Measurements from ENCODE around the gene SH3BGRL2.
"Not testable (repeated sequence)": the region's sequence is repeated elsewhere in the genome, so short reads cannot be mapped to it uniquely, and the experiment has no call there.

SH3BGRL2 gene

DNA sequence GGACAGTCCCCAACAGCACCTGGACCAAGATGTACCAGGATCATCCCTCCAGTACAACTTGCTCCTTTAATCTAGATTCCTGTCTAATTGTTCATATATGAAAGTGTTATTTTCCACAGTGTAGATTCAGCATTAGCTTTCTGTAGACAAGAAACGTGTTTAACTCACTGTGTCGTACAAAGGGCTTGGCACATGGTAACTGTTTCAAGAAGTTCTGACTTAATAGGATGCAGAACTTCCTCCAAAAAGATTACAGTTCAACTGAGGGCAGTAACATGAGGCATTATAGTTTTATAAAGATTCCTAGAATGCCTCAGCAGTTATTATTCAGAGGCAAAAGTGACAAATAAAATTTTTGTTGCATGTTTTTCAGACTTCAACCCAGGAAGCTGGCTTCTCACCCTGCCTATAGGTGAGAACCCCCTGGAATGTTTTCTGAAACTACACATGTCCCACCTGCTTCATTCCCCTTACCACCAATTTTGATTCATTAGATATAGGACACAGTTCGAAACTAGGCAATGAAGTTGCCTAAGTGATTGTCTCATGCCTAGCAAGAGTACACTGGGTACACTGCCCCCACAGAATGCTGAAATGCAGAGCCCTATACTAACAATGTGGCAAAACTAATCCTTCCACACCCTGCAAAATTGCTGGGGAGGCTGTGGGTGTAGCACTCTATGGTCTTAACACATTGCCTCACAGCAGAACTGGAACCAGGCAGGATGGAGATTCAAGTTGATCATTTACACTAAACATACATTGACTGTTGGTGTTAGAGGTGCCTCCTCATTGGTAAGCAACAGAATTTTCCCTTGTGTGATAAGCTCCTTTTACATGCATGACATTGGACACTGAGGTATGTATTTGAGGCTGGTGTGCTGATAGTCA lies 22.6 kb upstream of the SH3BGRL2 start:
- Mint-ChIP-seq H3K4me3 (no peak overlapping the region), H3K4me1 (ENCODE audit: low read depth) (no peaks in the 10 kb centered on the region), H3K9me3 (no peaks in the 10 kb centered on the region), H3K36me3 (ENCODE audit: low read depth) (no peaks in the 10 kb centered on the region), H3K27ac (no peak overlapping the region), H3K27me3 (ENCODE audit: low read depth) (no peaks in the 10 kb centered on the region)

DNA sequence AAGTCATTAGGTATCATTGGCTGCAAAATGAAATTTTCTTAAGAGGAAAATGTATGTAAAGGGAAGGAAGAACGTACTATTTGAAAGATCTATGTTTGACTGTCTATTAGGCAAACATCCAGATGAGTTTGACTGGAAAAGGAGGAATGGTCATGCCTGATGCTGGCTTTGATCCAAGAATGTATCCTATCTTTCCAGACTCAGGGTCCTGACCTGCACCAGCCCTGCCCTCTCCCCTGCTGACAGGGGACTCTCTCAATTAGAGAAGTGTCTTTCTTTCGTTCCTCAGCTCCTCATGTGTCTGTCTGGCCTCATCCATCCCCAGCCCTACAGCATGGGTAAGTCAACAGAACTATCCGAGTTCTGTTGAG lies 21.9 kb upstream of the SH3BGRL2 start:
- Mint-ChIP-seq H3K36me3 (ENCODE audit: low read depth) (no peaks in the 10 kb centered on the region), H3K4me3 (no peak overlapping the region), H3K27ac (no peak overlapping the region), H3K9me3 (no peaks in the 10 kb centered on the region), H3K27me3 (ENCODE audit: low read depth) (no peaks in the 10 kb centered on the region), H3K4me1 (ENCODE audit: low read depth) (no peaks in the 10 kb centered on the region)

DNA sequence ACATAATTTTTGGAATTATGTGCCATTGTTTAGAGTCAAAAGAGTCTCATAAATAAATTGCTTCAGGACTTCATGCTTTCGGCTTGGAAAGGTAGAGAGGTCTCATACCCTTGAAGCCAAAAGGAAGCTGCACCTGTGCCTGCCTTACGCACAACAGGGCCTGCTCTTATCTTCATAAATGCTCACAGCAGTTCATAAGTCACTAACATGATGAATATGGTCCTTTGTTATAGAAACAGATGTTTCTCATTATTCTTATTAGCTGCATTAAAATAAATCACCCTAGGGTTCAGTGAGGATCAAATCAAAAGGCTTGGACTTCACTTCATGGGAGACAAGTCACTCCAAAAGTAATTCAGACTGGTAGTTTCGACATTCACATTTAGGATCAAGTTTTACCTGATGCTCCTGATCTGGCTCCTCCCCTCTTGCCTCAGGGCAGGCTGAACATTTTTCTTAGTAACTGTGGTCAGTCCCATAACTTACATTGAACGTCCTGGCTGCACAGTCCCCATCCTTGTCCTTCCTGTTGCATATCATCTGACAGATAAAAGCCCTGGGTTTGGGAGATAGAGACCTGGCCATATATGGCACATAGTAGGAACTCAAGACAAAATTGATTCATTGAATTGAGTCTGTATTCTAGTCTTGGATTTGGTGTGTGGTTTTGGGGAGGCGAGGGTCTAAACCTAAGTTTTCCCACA lies 20.7 kb upstream of the SH3BGRL2 start:
- H3K36me3 Mint-ChIP-seq (ENCODE audit: low read depth): no peaks in the 10 kb centered on the region
- no peaks in the 10 kb centered on the region for H3K4me1 Mint-ChIP-seq (ENCODE audit: low read depth)
- H3K9me3 Mint-ChIP-seq: no peaks in the 10 kb centered on the region
- H3K4me3 Mint-ChIP-seq: no peak overlapping the region
- H3K27ac Mint-ChIP-seq: no peak overlapping the region
- H3K27me3 Mint-ChIP-seq (ENCODE audit: low read depth): no peaks in the 10 kb centered on the region

GRCh38 chr6:79612457-79612856 lies 18.7 kb upstream of the SH3BGRL2 start:
- no peaks in the 10 kb centered on the region for H3K36me3 Mint-ChIP-seq (ENCODE audit: low read depth)
- H3K9me3 Mint-ChIP-seq: no peaks in the 10 kb centered on the region
- no peak overlapping the region for H3K4me3 Mint-ChIP-seq
- no peaks in the 10 kb centered on the region for H3K27me3 Mint-ChIP-seq (ENCODE audit: low read depth)
- no peak overlapping the region for H3K27ac Mint-ChIP-seq
- H3K4me1 Mint-ChIP-seq (ENCODE audit: low read depth): no peaks in the 10 kb centered on the region

DNA sequence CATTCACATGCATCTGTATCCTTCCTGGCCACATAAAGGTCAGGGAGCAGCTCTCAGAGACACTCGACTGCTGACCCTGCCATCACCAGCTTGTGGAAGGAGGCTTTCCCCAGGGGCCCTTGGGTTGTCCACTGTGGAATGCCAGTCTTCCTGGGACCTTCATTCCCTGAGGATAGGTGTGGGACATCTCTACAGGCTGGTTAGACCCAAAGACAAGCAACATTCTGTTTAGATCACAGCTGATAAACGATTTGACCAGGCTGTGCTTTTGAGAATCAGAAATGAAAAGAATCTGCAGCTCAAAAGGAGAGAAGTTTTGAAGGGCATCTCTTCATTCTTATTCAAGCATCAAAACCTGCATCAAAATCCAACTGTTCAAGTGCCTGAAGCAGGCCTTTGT lies 18.2 kb upstream of the SH3BGRL2 start:
- no peaks in the 10 kb centered on the region for H3K9me3 Mint-ChIP-seq
- H3K27me3 Mint-ChIP-seq (ENCODE audit: low read depth): no peaks in the 10 kb centered on the region
- no peak overlapping the region for H3K27ac Mint-ChIP-seq
- H3K4me1 Mint-ChIP-seq (ENCODE audit: low read depth): no peaks in the 10 kb centered on the region
- H3K4me3 Mint-ChIP-seq: no peak overlapping the region
- H3K36me3 Mint-ChIP-seq (ENCODE audit: low read depth): no peaks in the 10 kb centered on the region

- H3K4me1 Mint-ChIP-seq (ENCODE audit: low read depth): no peaks in the 10 kb centered on the region
- no peaks in the 10 kb centered on the region for H3K9me3 Mint-ChIP-seq
- H3K27ac Mint-ChIP-seq: no peak overlapping the region
- H3K36me3 Mint-ChIP-seq (ENCODE audit: low read depth): no peaks in the 10 kb centered on the region
- no peak overlapping the region for H3K4me3 Mint-ChIP-seq
- H3K27me3 Mint-ChIP-seq (ENCODE audit: low read depth): no peaks in the 10 kb centered on the region
Measured at GRCh38 chr6:79613912-79614311, 17.2 kb upstream of the SH3BGRL2 start.

DNA sequence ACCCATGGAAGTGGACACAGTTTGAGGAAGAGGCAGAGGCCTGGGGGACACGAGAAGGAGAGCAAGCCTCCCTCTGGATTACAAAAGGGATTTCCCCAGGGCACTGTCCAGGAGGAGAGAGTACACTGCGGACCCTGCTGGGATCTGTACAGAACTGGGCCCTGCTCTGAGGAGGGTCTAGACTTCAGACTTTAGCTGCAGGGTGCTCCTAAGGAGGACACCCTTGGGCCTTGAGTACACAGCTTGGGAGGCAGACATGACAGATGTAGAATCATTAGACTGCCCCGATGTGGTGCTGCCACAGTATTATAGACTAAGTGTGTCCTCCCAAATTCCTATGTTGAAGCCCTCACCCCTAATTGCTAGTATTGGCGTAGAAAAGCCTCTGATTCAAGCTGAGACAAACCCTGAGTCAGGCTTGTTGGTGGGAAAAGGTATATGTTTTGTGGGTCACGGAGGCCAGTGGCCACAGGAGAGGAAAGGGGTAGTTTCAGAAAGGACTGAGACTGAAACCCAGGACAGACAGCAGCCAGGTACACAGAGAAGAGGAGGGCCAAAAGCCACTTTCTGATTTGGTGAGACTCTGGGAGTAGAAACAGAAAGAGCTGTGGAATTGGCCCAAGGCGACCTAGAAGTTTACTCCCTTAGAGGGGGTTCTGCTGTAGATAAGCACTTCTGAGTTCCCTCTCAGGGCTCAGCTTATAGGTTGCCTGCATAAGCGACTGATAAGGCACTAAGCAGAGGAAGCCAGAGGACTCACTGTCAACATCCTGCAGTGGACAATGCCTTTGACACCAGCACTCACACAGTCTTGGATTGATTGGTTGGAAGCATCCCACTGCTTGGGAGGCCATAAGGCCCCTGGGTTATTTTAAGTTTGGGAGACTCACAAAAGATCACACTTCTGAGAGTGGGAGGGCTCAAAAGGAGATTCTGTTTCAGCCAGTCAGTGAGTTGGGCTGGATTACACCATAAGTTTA lies 16.5 kb upstream of the SH3BGRL2 start:
- Mint-ChIP-seq H3K36me3 (ENCODE audit: low read depth) (no peaks in the 10 kb centered on the region), H3K9me3 (no peaks in the 10 kb centered on the region), H3K27me3 (ENCODE audit: low read depth) (peaks cover 4% of the 10 kb centered on the region), H3K4me3 (no peak overlapping the region), H3K4me1 (ENCODE audit: low read depth) (no peaks in the 10 kb centered on the region), H3K27ac (no peak overlapping the region)

- Mint-ChIP-seq H3K4me1 (ENCODE audit: low read depth) (no peaks in the 10 kb centered on the region), H3K36me3 (ENCODE audit: low read depth) (no peaks in the 10 kb centered on the region), H3K9me3 (no peaks in the 10 kb centered on the region), H3K27me3 (ENCODE audit: low read depth) (peaks cover 22% of the 10 kb centered on the region), H3K4me3 (no peak overlapping the region), H3K27ac (no peak overlapping the region)
Measured at GRCh38 chr6:79617518-79617941, 13.6 kb upstream of the SH3BGRL2 start.

DNA sequence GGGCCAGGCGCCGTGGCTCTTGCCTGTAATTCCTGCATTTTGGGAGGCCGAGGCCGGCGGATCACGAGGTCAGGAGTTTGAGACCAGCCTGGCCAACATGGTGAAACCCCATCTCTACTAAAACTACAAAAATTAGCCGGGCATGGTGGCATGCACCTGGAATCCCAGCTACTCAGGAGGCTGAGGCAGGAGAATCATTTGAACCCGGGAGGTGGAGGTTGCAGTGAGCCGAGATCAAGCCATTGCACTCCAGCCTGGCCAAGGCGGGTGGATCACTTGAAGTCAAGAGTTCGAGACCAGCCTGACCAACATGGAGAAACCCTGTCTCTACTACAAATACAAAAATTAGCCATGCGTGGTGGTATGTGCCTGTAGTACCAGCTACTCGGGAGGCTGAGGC lies 12.7 kb upstream of the SH3BGRL2 start:
- not testable (repeated sequence) for H3K9me3 Mint-ChIP-seq; H3K4me1 Mint-ChIP-seq (ENCODE audit: low read depth); H3K27ac Mint-ChIP-seq; H3K36me3 Mint-ChIP-seq (ENCODE audit: low read depth); H3K4me3 Mint-ChIP-seq
- peaks cover 22% of the 10 kb centered on the region for H3K27me3 Mint-ChIP-seq (ENCODE audit: low read depth)

DNA sequence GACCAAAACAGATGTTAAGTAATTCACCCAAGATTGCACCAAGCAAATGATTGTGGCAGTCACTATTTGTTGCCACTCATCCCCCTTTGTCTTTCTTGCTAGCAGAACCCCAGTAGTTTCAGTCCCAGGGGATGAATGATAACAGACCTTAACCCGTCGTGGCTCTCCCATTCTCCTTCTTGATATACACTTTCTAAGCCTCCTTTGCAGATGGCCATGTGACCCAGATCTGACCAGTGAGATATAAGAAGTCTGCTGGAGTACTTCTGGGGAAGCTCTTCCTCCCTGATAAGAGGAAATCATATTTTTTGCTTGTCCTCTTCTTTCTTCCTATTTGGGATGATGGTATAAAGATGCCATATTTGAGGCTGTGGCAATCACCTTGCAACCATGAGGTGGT lies 9.6 kb upstream of the SH3BGRL2 start:
- no peak overlapping the region for H3K4me3 Mint-ChIP-seq
- peaks cover 26% of the 10 kb centered on the region for H3K27me3 Mint-ChIP-seq (ENCODE audit: low read depth)
- H3K36me3 Mint-ChIP-seq (ENCODE audit: low read depth): no peaks in the 10 kb centered on the region
- H3K9me3 Mint-ChIP-seq: no peaks in the 10 kb centered on the region
- H3K27ac Mint-ChIP-seq: no peak overlapping the region
- H3K4me1 Mint-ChIP-seq (ENCODE audit: low read depth): no peaks in the 10 kb centered on the region

GRCh38 chr6:79622364-79622763 lies 8.8 kb upstream of the SH3BGRL2 start:
- H3K4me1 Mint-ChIP-seq (ENCODE audit: low read depth): no peaks in the 10 kb centered on the region
- no peaks in the 10 kb centered on the region for H3K9me3 Mint-ChIP-seq
- H3K27ac Mint-ChIP-seq: no peak overlapping the region
- no peaks in the 10 kb centered on the region for H3K36me3 Mint-ChIP-seq (ENCODE audit: low read depth)
- H3K4me3 Mint-ChIP-seq: no peak overlapping the region
- peaks cover 26% of the 10 kb centered on the region for H3K27me3 Mint-ChIP-seq (ENCODE audit: low read depth)

- Mint-ChIP-seq H3K27ac (no peak overlapping the region), H3K36me3 (ENCODE audit: low read depth) (no peaks in the 10 kb centered on the region), H3K4me3 (no peak overlapping the region)
Measured at GRCh38 chr6:79623106-79623505, 8.0 kb upstream of the SH3BGRL2 start.

GRCh38 chr6:79625746-79626145 lies 5.4 kb upstream of the SH3BGRL2 start:
- H3K4me3 Mint-ChIP-seq: no peak overlapping the region
- peaks cover 34% of the 10 kb centered on the region for H3K27me3 Mint-ChIP-seq (ENCODE audit: low read depth)
- no peaks in the 10 kb centered on the region for H3K9me3 Mint-ChIP-seq
- H3K4me1 Mint-ChIP-seq (ENCODE audit: low read depth): peaks cover 2% of the 10 kb centered on the region
- no peaks in the 10 kb centered on the region for H3K36me3 Mint-ChIP-seq (ENCODE audit: low read depth)
- H3K27ac Mint-ChIP-seq: no peak overlapping the region

More at GRCh38 chr6:79623106-79623505, 8.0 kb upstream of the SH3BGRL2 start:
- H3K4me1 Mint-ChIP-seq (ENCODE audit: low read depth): no peaks in the 10 kb centered on the region
- H3K27me3 Mint-ChIP-seq (ENCODE audit: low read depth): peaks cover 26% of the 10 kb centered on the region
- no peaks in the 10 kb centered on the region for H3K9me3 Mint-ChIP-seq

DNA sequence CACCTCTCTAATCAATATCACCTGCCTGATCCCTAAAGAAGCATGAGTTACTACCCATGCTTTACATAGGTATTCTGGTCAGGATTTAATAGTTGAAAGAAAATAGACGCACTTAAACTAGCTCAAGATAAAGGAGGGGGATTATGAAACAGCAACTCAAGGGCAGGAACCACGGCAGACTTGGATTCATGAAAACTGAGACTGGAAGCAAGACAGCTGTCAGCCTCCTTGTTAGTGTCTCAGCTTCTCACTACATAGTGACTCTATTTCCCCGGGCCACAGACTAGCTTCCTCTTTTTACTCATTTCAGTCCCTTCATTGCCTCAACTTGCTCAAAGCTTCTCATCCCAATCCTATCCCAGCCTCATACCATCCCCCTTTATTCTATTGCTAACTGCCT lies 4.3 kb upstream of the SH3BGRL2 start:
- H3K9me3 Mint-ChIP-seq: no peaks in the 10 kb centered on the region
- peaks cover 40% of the 10 kb centered on the region for H3K27me3 Mint-ChIP-seq (ENCODE audit: low read depth)
- no peaks in the 10 kb centered on the region for H3K36me3 Mint-ChIP-seq (ENCODE audit: low read depth)
- peaks cover 6% of the 10 kb centered on the region for H3K4me1 Mint-ChIP-seq (ENCODE audit: low read depth)
- no peak overlapping the region for H3K4me3 Mint-ChIP-seq
- no peak overlapping the region for H3K27ac Mint-ChIP-seq

Measured in T-helper 1 cell treated with Interleukin-12 subunit alpha and Interleukin-12 subunit beta and Interleukin-4 antibody, amounts not matched to agents 30 μg/mL and 1 μg/mL, for 36 hours (primary cell).